GM12892 (cell line): Measurements from ENCODE around the gene CDK12.

ENCODE experiments used
- POLR2AphosphoS5 ChIP-seq: IDR thresholded peaks from 2 replicates; pipeline ENCODE4 v1.6.1; 2011; ENCODE audit warnings: low read depth, low read length, control low read depth
- TAF1 ChIP-seq: IDR thresholded peaks from 2 replicates; pipeline ENCODE4 v1.6.1; 2011; ENCODE audit warnings: low read depth, mild to moderate bottlenecking, control low read depth, low read length, borderline replicate concordance

GRCh38 chr17:39566094-39566850, 105.0 kb downstream of the CDK12 start:
- TF ChIP-seq TAF1, result no peak
- TF ChIP-seq POLR2AphosphoS5, result no peak
